Calu3 (cell line): Measurements from ENCODE around the gene GSDME. TPM values are rescaled to one million over a fixed set of nuclear protein-coding genes. Genes with fewer than 3 reads are reported as not detected.

Source experiments
- BruUV-seq: library from RNA; stranded (reverse); fragments of 400-500 nt; replicated peaks from 2 replicates; lab custom pipeline; 2021; lab: Mats Ljungman, UMichigan
- CTCF ChIA-PET: fragments of 300-600 bp; sonication (Branson Sonifier 250); formaldehyde crosslinking; loops from one replicate; lab custom pipeline; 2022; ENCODE audit warnings: antibody characterized with exemption; lab: Charles Lee
- DNase-seq: peaks from one replicate; pipeline ENCODE4 v3.0.0; 2022
- H3K27ac Mint-ChIP-seq: one replicate; pipeline ENCODE4 v1.8.0; 2022; ENCODE audit warnings: mixed read lengths; ENCODE audit not compliant: unreplicated experiment
- H3K27me3 Mint-ChIP-seq: one replicate; pipeline ENCODE4 v1.8.0; 2022; ENCODE audit warnings: mixed read lengths; ENCODE audit not compliant: unreplicated experiment
- H3K36me3 Mint-ChIP-seq: one replicate; pipeline ENCODE4 v1.8.0; 2022; ENCODE audit warnings: mild to moderate bottlenecking, moderate library complexity, mixed read lengths; ENCODE audit not compliant: insufficient read depth, unreplicated experiment
- H3K4me1 Mint-ChIP-seq: one replicate; pipeline ENCODE4 v1.8.0; 2022; ENCODE audit warnings: mild to moderate bottlenecking, low read depth, mixed read lengths; ENCODE audit not compliant: unreplicated experiment
- H3K4me3 Mint-ChIP-seq: one replicate; pipeline ENCODE4 v1.8.0; 2022; ENCODE audit warnings: mild to moderate bottlenecking, low read depth, moderate library complexity, mixed read lengths; ENCODE audit not compliant: unreplicated experiment
- H3K9me3 Mint-ChIP-seq: one replicate; pipeline ENCODE4 v1.8.0; 2022; ENCODE audit warnings: low read depth, mixed read lengths; ENCODE audit not compliant: unreplicated experiment
- intact Hi-C: fragments of 100-400 bp; cut with micrococcal nuclease; formaldehyde crosslinking; loops from one replicate; pipeline ENCODE4 v1.10.0; 2022; ENCODE audit not compliant: unreplicated experiment
- total RNA-seq: library from RNA; stranded (reverse); gene quantifications from 2 replicates; pipeline ENCODE4 v1.2.3, GENCODE V29; 2022
- TF ChIP-seq, protein P1 (sequence below): fragments of 200-600 bp; IDR thresholded peaks from one replicate; pipeline ENCODE4 v1.8.0; 2022; ENCODE audit warnings: antibody characterized with exemption; ENCODE audit not compliant: unreplicated experiment

Gene GSDME
- total RNA-seq, 1 experiment from 2014 or later = 9.4 TPM

GRCh38 chr7:24704311-24704710 is 53.0 kb downstream of the GSDME start:
- TF ChIP-seq, protein P1, sequence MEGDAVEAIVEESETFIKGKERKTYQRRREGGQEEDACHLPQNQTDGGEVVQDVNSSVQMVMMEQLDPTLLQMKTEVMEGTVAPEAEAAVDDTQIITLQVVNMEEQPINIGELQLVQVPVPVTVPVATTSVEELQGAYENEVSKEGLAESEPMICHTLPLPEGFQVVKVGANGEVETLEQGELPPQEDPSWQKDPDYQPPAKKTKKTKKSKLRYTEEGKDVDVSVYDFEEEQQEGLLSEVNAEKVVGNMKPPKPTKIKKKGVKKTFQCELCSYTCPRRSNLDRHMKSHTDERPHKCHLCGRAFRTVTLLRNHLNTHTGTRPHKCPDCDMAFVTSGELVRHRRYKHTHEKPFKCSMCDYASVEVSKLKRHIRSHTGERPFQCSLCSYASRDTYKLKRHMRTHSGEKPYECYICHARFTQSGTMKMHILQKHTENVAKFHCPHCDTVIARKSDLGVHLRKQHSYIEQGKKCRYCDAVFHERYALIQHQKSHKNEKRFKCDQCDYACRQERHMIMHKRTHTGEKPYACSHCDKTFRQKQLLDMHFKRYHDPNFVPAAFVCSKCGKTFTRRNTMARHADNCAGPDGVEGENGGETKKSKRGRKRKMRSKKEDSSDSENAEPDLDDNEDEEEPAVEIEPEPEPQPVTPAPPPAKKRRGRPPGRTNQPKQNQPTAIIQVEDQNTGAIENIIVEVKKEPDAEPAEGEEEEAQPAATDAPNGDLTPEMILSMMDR = no peak
- intact Hi-C loops = loop anchor here (10.0 kb wide), 1 partner anchor 390 kb away; no protein-coding TSS in a partner anchor
- Mint-ChIP-seq H3K27ac (no peak overlapping the region), H3K27me3 (no peaks in the 10 kb centered on the region), H3K4me3 (no peak overlapping the region), H3K36me3 (peaks cover 10% of the 10 kb centered on the region), H3K4me1 (peaks cover 14% of the 10 kb centered on the region), H3K9me3 (no peaks in the 10 kb centered on the region)
- no peak for DNase-seq
- CTCF ChIA-PET = no interaction called here
- no TSS peak for BruUV-seq

GRCh38 chr7:24703296-24703695 is 54.0 kb downstream of the GSDME start:
- DNase-seq = no peak
- intact Hi-C loops = loop anchor here (10.0 kb wide), 1 partner anchor 392 kb away; no protein-coding TSS in a partner anchor
- peaks cover 14% of the 10 kb centered on the region for H3K4me1 Mint-ChIP-seq
- no peaks in the 10 kb centered on the region for H3K9me3 Mint-ChIP-seq
- no TSS peak for BruUV-seq
- H3K27ac Mint-ChIP-seq = no peak overlapping the region
- CTCF ChIA-PET = no interaction called here
- TF ChIP-seq, protein P1 = no peak
- H3K4me3 Mint-ChIP-seq = no peak overlapping the region
- no peaks in the 10 kb centered on the region for H3K27me3 Mint-ChIP-seq
- H3K36me3 Mint-ChIP-seq = peaks cover 10% of the 10 kb centered on the region

- Mint-ChIP-seq H3K4me3 (no peak overlapping the region), H3K36me3 (peaks cover 9% of the 10 kb centered on the region), H3K27me3 (no peaks in the 10 kb centered on the region), H3K9me3 (no peaks in the 10 kb centered on the region), H3K27ac (no peak overlapping the region), H3K4me1 (peaks cover 14% of the 10 kb centered on the region)
- CTCF ChIA-PET = no interaction called here
- TF ChIP-seq, protein P1 = no peak
- BruUV-seq = no TSS peak
- intact Hi-C loops = loop anchor here (10.0 kb wide), 1 partner anchor 392 kb away; no protein-coding TSS in a partner anchor
- DNase-seq = no peak
Observed at GRCh38 chr7:24702755-24703154, 54.5 kb downstream of the GSDME start.

DNA sequence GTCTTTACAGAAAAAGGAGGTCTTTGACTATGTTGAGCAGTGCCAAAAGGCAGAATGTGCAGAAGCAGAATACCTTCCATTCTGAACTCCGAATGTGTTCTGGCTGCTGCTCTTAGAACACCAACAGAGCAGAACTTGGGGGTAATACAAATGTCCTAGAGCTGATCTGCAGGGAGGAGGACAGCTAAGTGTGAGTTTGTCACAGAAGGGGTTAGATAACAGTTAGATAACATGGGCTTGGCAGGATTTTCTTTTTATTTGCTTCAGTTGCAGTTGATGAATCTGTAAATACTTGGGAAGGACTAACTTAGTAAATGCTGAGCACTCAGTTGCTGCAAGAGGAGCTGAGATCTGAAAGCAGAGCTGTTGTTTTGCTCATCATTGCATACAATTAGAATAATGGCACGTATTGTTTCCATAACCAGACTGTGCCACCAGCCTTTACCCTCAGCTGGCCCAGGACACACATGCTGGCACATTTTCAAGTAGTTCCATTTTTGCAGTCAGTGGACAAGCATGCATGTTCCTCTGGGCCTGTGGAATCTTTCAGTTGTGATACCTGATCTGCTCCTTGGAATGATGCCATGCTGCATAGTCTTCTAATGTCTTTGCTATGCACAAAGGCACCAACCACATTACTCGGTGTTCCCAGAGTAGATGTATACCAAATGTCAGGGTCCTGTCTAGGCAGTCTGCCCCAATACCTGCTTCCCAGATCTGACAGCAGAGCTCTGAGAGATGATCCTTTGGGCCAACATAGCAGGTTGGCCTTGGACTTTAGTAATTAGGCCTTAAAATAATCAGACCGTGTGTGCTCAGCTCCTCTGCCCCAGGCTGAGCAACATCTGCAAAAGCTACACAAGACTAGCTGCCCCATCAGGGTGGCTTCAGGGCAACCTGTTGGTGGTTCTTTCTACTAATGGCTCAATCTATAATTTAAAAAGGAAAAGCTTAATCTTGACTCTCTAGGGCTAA is 55.7 kb downstream of the GSDME start:
- DNase-seq = peak; percentile 47
- Mint-ChIP-seq H3K4me1 (peaks cover 14% of the 10 kb centered on the region), H3K4me3 (no peak overlapping the region), H3K9me3 (no peaks in the 10 kb centered on the region), H3K27ac (no peak overlapping the region), H3K36me3 (peaks cover 5% of the 10 kb centered on the region), H3K27me3 (no peaks in the 10 kb centered on the region)
- BruUV-seq = no TSS peak
- intact Hi-C loops = loop anchor here (10.0 kb wide), 1 partner anchor 393 kb away; no protein-coding TSS in a partner anchor
- CTCF ChIA-PET = no interaction called here
- TF ChIP-seq, protein P1 = no peak
